Stimulated activated CD8-positive, alpha-beta memory T cell treated with anti-CD3 and anti-CD28 coated beads, Interleukin-4, amount 100 ng/mL, for 4 hours (primary cell): ENCODE data around the gene EPHA1.

ENCODE experiments used
- DNase-seq, 2 donors: peaks; one replicate each; pipeline ENCODE4 v3.0.0-alpha.2; 2020; ENCODE audit warnings: low read depth in 2 of 2, low spot score in 1 of 2

EPHA1 gene

GRCh38 chr7:143408686-143409561, at the start of gene EPHA1:
TSS of gene EPHA1 (minus strand) at chr7:143408856. CDS start at chr7:143408805, 51 bp downstream.
- peak in 1 of 2 donors; percentile 20 for DNase-seq

DNA sequence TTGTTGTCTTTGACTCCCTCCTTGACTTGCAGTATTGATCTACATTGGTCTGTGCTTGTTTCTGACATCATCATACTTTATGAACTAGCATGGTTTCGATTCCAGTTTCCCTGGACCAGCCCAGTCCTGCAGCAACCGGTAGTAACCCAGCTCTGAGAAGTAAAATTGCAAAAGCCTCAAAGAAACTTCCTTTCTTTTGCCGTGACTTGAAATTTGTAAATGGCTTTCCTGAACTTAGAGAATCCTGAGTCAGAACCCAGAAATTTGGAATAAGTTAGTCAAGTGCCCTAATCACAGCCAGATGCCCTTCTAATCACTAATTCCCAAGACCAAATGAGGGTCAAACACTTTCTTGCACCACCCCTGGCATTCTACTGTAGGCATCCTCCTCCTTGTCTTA, 49.6 kb upstream of the EPHA1 start:
- no peak for DNase-seq

DNA sequence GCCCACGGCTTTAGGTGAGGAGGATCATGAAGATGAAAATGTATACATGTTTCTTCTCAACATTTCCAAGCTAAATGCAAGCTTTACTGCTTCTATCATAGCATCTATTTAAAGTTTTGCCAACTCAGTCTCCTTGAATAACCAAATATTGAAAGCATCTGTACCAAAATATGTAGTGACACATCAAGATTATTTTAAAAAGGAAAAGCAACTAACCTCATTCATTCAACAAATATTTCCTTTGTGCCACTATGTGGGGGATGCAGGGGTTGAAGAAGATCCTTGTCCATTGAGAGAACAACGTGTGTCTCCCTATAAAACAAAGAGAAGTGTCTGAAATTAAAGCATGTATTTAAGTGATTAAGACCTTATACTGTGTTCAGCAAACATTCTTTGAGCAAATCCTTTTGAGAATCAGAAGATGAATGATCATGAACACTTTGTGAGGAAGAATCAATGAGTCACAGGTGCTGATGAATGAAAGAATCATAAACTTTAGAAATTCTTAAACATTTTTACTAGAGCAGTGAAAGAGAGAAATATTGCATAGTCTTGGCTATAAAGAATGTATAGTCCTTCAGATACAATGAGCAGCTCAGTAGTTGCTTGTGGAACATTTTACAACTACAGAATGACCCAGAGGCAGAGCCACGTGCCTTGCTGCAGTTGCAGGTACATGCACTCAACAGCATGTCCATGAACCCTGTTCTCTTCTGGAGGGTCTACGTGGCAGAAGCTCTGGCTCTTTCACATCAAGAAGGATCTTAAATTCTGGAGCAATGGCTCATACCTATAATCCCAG, 48.5 kb upstream of the EPHA1 start:
- DNase-seq: no peak

GRCh38 chr7:143455942-143456341, 47.3 kb upstream of the EPHA1 start:
- no peak for DNase-seq

- no peak for DNase-seq
Measured at GRCh38 chr7:143455491-143455890, 46.8 kb upstream of the EPHA1 start.

DNA sequence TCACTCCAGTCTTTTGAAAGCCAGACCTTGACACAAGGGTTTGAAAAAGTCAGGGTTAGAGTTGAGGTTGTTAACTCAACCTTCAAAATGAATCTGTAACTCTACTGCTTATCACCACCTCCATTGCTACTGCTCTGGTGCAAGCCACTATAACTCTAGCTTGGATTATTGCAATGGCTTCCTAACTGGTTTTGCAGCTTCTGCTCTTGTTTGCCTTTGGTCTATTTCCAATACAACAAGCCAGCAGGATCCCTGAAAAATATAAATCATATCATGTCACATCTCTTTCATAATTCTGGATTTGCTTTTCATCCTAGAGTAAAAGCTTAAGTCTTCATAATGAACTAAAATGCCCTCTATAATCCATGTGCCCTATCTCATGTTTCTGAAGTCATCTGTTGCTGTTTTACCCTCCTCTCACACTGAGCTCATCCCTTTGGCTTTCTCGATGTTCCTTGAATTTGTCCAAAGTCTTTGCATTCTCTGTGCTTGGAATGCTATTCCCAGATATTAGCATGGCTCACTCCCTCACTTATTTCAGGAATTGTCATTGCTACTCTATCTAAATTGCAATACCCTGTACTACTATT, 45.5 kb upstream of the EPHA1 start:
- no peak for DNase-seq

GRCh38 chr7:143452495-143452894, 43.8 kb upstream of the EPHA1 start:
- no peak for DNase-seq

DNA sequence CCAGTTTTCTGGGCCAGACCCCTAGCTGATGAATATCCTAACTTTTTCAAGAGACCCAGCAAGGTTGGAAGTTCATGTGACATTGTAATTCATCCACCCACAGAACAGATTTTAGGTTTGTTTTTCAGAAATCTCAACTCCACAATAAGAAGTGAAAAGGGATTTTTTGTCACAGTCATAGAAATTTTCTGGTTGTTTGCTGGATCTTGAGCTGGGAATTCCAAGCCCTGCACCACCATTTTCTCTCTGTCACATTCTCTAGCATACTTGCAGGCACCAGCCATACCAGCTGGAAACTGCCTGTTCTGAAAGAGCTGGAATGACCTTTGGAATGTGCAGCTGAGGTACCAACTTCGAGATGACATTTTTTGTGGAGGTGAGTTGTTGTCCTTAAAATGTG, 43.1 kb upstream of the EPHA1 start:
- DNase-seq: no peak

GRCh38 chr7:143451122-143451521, 42.5 kb upstream of the EPHA1 start:
- no peak for DNase-seq

DNA sequence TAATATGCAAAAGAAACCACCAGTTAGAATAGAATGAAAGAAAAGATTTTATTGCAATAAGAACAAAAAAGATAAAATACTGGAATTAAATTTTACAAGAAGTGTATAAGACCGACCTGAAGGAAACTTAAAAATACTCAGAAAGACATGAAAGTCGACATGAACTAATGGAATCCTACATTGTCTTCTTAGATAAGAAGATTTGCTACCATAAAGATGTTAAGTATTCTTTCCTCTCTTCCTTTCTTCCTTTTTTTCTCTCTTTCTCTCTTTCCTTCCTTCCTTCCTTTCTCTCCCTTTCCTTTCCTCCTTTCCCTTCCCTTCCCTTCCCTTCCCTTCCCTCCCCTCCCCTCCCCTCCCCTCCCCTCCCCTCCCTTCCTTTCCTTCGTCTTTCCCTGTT, 41.1 kb upstream of the EPHA1 start:
- no peak for DNase-seq

- no peak for DNase-seq
Measured at GRCh38 chr7:143448429-143448828, 39.8 kb upstream of the EPHA1 start.

DNA sequence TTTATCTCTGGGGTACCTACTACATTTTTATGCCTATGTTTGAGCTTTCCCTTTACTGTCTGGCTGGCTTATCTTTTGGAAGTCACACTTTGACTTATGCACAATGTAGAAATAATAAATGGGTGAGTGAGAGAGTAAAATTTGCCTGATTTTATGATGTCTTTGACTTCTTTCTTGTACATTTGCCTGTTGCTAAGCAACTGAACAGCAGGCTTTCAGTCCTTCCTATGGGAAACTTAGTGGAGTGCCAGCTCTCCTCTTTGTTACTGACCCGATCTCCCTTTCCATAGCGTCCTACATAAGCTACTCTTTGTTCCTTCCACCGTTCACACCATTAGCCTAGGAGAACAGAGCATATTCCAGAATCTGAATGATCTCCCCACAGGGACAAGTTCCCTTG, 38.8 kb upstream of the EPHA1 start:
- DNase-seq: no peak

- DNase-seq: no peak
Measured at GRCh38 chr7:143444785-143445184, 36.1 kb upstream of the EPHA1 start.

GRCh38 chr7:143444063-143444782, 35.6 kb upstream of the EPHA1 start:
- no peak for DNase-seq

- DNase-seq: no peak
Measured at GRCh38 chr7:143443153-143443552, 34.5 kb upstream of the EPHA1 start, which contains the start of gene TAS2R60. TSS of gene TAS2R60 (plus strand) at chr7:143443453. CDS start at chr7:143443453, 0 bp downstream.

- no peak for DNase-seq
Measured at GRCh38 chr7:143439866-143440265, 31.2 kb upstream of the EPHA1 start.

GRCh38 chr7:143437578-143437977, 28.9 kb upstream of the EPHA1 start:
- DNase-seq: no peak

DNA sequence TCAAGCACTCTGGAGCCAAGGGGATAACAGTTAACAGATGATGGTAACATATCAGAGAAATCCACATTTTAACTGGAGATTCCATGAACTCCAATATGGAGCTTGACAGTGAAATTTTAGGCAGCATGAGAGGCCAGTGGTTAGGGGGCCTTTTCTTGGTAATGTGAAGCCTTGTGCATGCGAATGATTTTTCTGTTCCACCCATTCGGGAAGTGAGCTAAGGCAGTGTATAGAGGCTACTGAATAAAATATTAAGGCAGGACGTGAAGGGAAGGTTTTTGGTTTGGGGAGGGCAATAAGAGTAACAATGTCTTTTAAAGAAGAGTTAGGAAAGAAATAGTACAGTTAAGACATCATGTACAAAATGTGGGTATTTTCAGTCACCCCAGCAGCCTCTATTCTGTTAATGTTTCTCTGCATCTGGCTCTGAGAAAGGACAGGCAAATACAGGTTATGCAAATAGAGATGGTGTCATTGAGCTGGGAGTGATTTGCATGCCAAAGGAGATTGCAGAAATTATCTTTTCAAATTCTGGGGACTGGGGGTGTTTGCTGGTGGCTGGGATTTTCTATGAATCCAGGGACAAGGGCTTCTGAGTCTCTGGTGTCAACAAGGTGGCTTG, 27.8 kb upstream of the EPHA1 start:
- DNase-seq: no peak

DNA sequence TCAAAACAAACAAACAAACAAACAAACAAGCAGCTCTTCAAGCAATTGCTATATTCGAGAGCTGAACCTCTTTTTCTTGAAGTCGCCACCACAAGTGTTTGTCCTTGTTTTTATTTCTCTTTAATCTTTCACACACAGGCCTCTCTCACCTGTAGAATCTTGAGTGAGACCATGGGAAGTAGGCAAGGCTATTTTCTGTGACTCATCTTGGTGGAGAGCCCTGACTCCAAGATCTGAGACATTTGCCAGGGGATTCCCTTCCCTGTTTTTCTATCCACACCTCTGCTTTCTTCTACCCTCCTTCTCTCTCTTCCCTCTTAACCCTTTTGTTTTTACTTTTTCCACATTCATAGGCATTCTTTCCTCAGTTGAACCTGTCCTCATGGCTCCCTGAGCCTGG, 26.6 kb upstream of the EPHA1 start:
- DNase-seq: no peak

DNA sequence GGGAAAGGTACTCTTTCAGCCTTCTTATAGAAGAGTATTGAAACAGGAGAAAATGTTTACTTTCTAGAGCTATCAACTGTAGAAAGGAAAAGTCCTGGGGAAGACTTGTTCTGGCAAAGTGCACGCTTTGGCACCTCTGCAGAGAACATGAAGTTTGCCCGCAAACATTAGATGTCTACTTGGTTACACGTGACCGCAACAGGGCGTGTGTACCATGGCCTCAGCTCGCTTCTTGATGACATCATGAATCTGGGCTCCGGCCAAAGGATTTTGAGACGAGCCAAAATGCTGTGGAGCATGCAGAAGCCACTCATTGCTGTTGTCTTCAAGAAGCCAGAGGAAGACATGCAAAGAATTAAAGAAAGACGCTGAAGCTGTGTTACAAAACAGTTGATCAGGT, 26.0 kb upstream of the EPHA1 start:
- no peak for DNase-seq

DNA sequence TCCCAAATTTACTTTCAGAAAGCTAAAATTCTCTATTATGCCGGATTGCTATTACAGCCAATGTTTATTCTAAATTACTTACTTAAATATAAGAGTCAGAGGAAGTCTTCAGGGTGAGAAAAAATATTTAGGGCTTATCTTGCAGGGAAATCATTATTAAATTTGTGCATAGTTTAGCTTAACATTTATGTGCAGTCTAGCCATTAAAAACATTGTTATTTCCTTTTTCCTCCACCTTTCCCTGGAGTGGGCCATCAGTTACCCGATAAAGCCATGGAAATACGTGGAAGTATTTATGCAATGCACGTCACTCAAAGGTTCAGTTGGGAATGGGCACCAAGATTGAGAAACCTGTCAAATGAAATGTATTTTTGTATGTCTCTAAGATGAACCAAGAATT, 25.1 kb upstream of the EPHA1 start:
- DNase-seq: no peak
